GM12864 (cell line): ENCODE results near the gene SOX18.

Experiments
- DNase-seq: peaks from one replicate; pipeline ENCODE4 v3.0.0-alpha.2; 2011; ENCODE audit warnings: low read depth
- H3K4me3 ChIP-seq: 2 replicates; pipeline ENCODE4 v1.5.1; 2011; ENCODE audit warnings: mild to moderate bottlenecking, low read depth, low read length, control low read depth
- TF ChIP-seq, protein P1 (sequence below): IDR thresholded peaks from 2 replicates; pipeline ENCODE4 v1.5.1; 2011; ENCODE audit warnings: low read depth, mild to moderate bottlenecking, moderate library complexity, low read length, control low read depth, inconsistent platforms; ENCODE audit errors: missing control alignments

SOX18 gene

DNA sequence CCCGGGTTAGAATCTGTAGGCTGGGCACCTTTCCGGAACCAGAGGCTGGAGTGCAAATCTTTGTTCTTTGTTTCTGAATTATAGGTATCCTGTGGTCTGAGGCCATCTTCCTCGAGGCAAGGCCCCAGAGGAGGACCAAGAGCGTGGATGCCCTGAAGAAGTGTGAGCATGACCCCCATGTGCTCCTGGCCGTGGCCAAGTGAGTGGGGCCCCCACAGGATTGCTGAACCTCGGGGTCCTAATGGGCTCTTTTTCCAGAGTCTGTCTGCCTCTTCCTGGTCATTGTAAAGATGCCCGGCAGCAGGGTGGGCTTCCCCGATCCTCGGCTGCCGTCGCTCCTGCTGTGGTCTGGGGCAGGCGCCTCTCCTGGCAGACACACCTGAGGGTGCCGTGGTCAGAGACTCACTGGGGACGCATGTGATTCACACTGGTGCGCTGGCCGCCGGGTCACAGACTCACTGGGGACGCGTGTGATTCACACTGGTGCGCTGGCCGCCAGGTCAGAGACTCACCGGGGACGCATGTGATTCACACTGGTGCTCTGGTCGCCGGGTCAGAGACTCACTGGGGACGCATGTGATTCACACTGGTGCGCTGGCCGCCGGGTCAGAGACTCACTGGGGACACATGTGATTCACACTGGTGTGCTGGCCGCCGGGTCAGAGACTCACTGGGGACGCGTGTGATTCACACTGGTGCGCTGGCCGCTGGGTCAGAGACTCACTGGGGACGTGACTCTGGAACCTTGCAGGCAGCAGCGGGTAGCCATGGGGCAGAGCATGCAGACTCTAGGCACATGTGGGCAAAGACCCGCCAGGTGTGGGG, 19.9 kb downstream of the SOX18 start:
- DNase-seq, result no peak
- TF ChIP-seq, protein P1, sequence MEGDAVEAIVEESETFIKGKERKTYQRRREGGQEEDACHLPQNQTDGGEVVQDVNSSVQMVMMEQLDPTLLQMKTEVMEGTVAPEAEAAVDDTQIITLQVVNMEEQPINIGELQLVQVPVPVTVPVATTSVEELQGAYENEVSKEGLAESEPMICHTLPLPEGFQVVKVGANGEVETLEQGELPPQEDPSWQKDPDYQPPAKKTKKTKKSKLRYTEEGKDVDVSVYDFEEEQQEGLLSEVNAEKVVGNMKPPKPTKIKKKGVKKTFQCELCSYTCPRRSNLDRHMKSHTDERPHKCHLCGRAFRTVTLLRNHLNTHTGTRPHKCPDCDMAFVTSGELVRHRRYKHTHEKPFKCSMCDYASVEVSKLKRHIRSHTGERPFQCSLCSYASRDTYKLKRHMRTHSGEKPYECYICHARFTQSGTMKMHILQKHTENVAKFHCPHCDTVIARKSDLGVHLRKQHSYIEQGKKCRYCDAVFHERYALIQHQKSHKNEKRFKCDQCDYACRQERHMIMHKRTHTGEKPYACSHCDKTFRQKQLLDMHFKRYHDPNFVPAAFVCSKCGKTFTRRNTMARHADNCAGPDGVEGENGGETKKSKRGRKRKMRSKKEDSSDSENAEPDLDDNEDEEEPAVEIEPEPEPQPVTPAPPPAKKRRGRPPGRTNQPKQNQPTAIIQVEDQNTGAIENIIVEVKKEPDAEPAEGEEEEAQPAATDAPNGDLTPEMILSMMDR, result no peak
- no peak overlapping the region for H3K4me3 ChIP-seq

DNA sequence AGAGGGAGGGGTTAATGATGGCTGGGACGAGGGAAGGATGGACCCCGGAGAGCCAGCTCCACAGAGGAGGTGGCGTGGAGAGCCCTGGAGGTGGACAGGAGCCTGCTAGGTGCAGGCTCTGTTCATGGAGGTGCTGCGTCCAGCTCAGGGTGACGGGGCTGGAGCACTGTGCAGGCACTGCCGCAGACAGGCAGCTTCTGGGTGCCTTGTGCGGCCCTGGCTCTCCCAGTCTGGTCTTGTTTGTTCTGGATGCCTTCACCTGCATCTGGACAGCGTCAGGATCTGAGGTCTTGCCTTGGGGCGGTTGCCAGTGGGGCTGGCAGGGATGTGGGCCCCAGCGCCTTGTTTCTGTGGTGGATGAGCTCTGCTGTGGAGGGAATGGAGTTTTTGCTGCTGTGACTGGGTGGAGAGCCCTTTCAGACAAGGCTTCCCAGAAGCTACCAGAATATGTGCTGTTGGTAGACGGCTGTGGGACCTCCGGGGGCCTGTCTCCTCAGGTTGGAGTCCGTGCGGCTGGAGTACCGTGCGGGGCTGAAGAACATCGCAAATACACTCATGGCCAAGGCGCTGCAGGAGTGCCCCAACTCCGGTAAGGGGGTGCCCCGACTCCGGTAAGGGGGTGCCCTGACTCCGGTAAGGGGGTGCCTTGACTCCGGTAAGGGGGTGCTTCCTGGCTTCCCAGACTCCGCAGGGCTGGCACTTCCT, 21.3 kb downstream of the SOX18 start:
- DNase-seq, result no peak
- H3K4me3 ChIP-seq, result no peak overlapping the region
- TF ChIP-seq, protein P1, result no peak

DNA sequence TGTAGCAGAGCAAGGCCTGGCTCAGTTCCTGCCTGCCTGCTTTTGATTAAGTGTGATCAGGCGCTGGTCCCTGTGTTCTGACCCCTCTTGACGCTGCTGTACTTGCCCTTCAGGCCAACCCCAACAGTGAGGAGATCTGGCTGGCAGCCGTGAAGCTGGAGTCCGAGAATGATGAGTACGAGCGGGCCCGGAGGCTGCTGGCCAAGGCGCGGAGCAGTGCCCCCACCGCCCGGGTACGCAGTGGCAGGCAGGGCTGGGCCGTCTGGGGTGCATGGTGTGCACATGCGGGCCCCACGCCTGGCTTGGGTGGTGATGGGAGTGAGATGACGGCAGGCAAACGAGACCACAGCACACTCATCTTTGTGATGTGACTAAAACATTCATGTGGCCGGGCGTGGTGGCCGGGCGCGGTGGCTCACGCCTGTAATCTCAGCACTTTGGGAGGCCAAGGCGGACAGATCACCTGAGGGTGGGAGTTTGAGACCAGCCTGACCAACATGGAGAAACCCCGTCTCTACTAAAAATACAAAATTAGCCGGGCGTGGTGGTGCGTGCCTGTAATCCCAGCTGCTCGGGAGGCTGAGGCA, 23.5 kb downstream of the SOX18 start:
- TF ChIP-seq, protein P1, result no peak
- no peak for DNase-seq
- H3K4me3 ChIP-seq, result no peak overlapping the region

DNA sequence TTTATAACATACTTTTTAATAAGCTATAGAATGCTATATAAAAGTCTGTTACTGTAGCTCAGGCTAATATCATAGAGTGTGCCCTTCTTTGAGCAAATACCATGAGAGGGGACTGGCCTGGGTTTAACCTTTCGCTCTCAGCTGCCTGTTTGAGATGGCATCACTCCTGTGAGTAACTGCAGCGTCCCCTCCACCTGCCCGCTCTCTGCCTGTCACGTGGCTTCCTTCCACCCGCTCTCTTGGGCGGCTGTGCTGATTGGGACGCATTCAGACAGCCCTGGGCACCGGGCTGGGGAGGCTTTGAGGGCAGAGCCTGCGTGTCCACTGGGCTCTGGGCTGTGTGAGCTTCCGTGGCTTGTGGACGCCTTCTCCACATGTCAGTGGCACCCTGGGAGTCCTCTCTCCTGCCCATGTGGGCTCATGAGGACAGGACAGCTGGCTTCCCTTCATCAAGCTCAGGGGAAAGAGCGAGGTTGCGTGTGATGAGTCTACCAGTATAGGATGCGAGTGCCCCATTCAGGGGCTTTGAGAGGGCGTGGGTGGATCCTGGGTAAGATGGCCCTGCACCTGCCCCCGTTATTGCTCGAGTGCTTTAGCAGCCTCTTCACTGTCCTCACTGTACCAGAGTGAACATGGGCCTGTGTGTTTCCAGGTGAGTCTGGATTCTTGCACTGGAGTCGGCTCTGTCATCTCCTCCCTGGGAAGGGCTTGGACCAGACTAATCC, 24.2 kb downstream of the SOX18 start:
- H3K4me3 ChIP-seq, result no peak overlapping the region
- no peak for DNase-seq
- TF ChIP-seq, protein P1, result no peak

DNA sequence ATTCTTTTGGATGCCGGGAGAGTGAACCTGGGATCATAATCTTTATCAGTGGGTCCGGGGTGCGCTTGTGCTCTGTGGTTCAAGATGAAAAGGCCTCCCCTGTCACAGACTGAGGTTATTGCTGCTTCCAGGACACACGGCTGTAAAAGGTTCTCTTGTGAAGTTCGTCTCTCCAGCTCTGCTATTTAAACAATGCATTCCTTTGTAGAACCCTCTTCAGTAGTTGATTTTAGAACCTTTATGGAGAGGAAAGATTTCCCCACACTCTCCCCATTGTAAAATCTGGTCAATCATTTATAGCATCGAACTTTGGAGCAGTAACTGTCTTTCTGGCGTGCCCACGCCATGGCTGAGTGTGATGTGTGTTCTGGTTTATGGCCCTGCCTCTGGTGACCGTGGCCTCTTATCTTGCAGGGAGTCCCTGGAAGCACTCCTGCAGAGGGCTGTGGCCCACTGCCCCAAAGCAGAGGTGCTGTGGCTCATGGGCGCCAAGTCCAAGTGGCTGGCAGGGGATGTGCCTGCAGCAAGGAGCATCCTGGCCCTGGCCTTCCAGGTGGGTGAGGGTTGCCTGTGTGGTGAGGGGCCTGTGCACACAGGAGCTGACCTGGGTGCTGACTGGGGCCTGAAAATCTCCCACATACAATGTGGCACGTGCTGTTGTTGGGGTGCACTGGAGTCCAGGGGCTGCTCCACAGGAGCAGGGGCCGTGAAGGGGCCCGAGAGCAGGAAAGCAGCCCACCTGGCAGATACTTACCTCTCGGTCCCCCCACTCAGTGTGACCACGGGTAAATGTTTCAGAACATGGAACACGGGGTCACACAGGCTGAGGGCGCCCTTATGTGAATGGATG, 25.1 kb downstream of the SOX18 start:
- DNase-seq, result no peak
- H3K4me3 ChIP-seq, result no peak overlapping the region
- TF ChIP-seq, protein P1, result no peak
